Neural progenitor cell (in vitro differentiated cells): ENCODE measurements around the gene ALLC. TPM values are rescaled to one million over a fixed set of nuclear protein-coding genes. Genes with fewer than 3 reads are reported as not detected.
A peak's percentile ranks its signal among the peaks of the same experiment; 100 is the strongest.

Experiments
- DNase-seq: peaks from one replicate; pipeline ENCODE4 v3.0.0-alpha.2; 2016; ENCODE audit warnings: low spot score
- H2AFZ ChIP-seq: fragments of 200-600 bp; sonication (generic); replicated peaks from 2 replicates; pipeline ENCODE4 v1.6.1; 2016; ENCODE audit warnings: antibody characterized with exemption
- H3F3A ChIP-seq: fragments of 200-600 bp; sonication (generic); 2 replicates; pipeline ENCODE4 v1.6.1; 2016; ENCODE audit warnings: antibody characterized with exemption, low read depth
- H3K27ac ChIP-seq: fragments of 200-600 bp; sonication (generic); 2 replicates; pipeline ENCODE4 v1.5.1; 2016; ENCODE audit warnings: mild to moderate bottlenecking
- H3K27me3 ChIP-seq: fragments of 200-600 bp; sonication (generic); 2 replicates; pipeline ENCODE4 v1.6.1; 2016; ENCODE audit warnings: mild to moderate bottlenecking, moderate library complexity
- H3K36me3 ChIP-seq: fragments of 200-600 bp; sonication (generic); 2 replicates; pipeline ENCODE4 v1.5.1; 2016
- H3K4me1 ChIP-seq: fragments of 200-600 bp; sonication (generic); 2 replicates; pipeline ENCODE4 v1.6.1; 2016; ENCODE audit warnings: mixed run types
- H3K4me2 ChIP-seq: fragments of 200-600 bp; sonication (generic); 2 replicates; pipeline ENCODE4 v1.6.1; 2016
- H3K4me3 ChIP-seq: fragments of 200-600 bp; sonication (generic); 2 replicates; pipeline ENCODE4 v1.5.1; 2016
- H3K79me2 ChIP-seq: fragments of 200-600 bp; sonication (generic); 2 replicates; pipeline ENCODE4 v1.6.1; 2016; ENCODE audit warnings: low read depth
- H3K9ac ChIP-seq: fragments of 200-600 bp; sonication (generic); 2 replicates; pipeline ENCODE4 v1.6.1; 2016
- H3K9me3 ChIP-seq: fragments of 200-600 bp; sonication (generic); 2 replicates; pipeline ENCODE4 v1.5.1; 2016; ENCODE audit warnings: low read depth
- H4K20me1 ChIP-seq: fragments of 200-600 bp; sonication (generic); 2 replicates; pipeline ENCODE4 v1.6.1; 2016; ENCODE audit warnings: low read depth
- H3K27ac Mint-ChIP-seq: 3 replicates; pipeline ENCODE4 v1.8.0; 2021; ENCODE audit warnings: mixed read lengths
- H3K27me3 Mint-ChIP-seq: 2 replicates; pipeline ENCODE4 v1.8.0; 2022; ENCODE audit warnings: low read depth, mild to moderate bottlenecking, inconsistent platforms, moderate library complexity, mixed read lengths; ENCODE audit not compliant: insufficient read depth
- H3K36me3 Mint-ChIP-seq: 3 replicates; pipeline ENCODE4 v1.8.0; 2021; ENCODE audit warnings: mixed read lengths
- H3K4me1 Mint-ChIP-seq: 3 replicates; pipeline ENCODE4 v1.8.0; 2021; ENCODE audit warnings: mixed read lengths
- H3K4me3 Mint-ChIP-seq: 3 replicates; pipeline ENCODE4 v1.8.0; 2021; ENCODE audit warnings: mild to moderate bottlenecking, moderate library complexity, mixed read lengths
- H3K9me3 Mint-ChIP-seq: 3 replicates; pipeline ENCODE4 v1.8.0; 2020; ENCODE audit warnings: mixed read lengths
- EZH2 ChIP-seq: fragments of 200-600 bp; sonication (generic); IDR thresholded peaks from 2 replicates; pipeline ENCODE4 v1.6.1; 2017; ENCODE audit warnings: antibody characterized with exemption, mild to moderate bottlenecking, moderate library complexity
- EZH2phosphoT487 ChIP-seq: fragments of 200-600 bp; sonication (generic); IDR thresholded peaks from 2 replicates; pipeline ENCODE4 v1.6.1; 2017; ENCODE audit warnings: antibody characterized with exemption
- small RNA-seq: library from RNA; depleted of rRNA; stranded (forward); fragments of <200 nt; gene quantifications from one replicate; pipeline ENCODE3, GENCODE V24; 2015
- total RNA-seq: library from RNA; depleted of rRNA; stranded (reverse); fragments of >200 nt; gene quantifications from 2 replicates; pipeline ENCODE4 v1.2.3, GENCODE V29; 2015; ENCODE audit warnings: low replicate concordance
- TF ChIP-seq, protein P1 (sequence below): fragments of 200-600 bp; sonication (generic); IDR thresholded peaks from 2 replicates; pipeline ENCODE4 v1.5.1; 2017; ENCODE audit warnings: antibody characterized with exemption, mild to moderate bottlenecking

The ALLC gene
- total RNA-seq, 1 donor from 2014 or later: not detected

DNA sequence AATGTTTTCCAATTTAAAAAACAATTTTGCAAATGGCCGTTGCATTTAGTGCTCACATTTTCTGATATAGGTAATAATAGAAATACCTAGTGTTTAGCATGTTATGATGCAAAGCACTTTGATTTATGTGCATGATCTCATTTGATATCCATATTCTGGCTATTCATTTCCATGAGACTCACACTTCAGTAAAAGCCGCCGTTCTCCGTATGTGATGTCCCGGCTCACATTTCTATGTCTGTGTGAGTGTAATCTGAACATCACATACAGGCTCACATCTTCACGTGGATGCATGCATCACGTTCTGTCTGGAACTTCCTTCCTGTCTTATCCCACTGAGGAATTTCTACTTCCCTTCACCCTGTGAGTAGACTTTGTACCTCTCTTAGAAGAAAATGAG is 91.2 kb downstream of the ALLC start:
- no peak for DNase-seq

DNA sequence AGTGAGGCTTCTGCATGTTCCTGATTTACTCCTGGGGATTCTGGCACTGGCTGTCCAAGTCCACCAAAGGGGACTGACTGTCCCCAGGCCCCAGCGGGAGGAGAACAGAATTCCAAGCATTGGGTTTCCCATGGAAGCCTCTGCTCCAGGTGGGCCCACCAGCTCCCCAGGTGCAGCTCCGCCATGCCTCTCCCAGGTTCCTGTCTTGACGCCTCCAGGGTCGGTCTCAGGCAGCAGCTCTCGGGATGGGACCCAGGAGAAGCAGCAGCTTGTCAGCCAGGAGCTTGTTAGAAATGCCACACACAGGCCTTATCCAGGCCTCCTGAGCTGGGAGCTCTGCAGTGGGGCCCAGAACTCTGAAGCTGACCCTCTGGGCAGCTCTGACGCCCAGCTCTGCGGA is 93.3 kb downstream of the ALLC start:
- Mint-ChIP-seq H3K4me3 (no peak overlapping the region), H3K9me3 (no peaks in the 10 kb centered on the region), H3K27me3 (peaks cover 9% of the 10 kb centered on the region), H3K4me1 (peaks cover 19% of the 10 kb centered on the region), H3K27ac (no peak overlapping the region), H3K36me3 (no peaks in the 10 kb centered on the region)
- Histone ChIP-seq H2AFZ (peak overlapping the region; percentile 57), H3K4me3 (no peak overlapping the region), H3K4me2 (no peak overlapping the region), H3F3A (peaks cover 17% of the 10 kb centered on the region), H3K27me3 (no peaks in the 10 kb centered on the region), H3K27ac (no peak overlapping the region), H3K4me1 (no peaks in the 10 kb centered on the region), H3K36me3 (no peaks in the 10 kb centered on the region), H3K9ac (no peak overlapping the region), H3K79me2 (no peaks in the 10 kb centered on the region), H4K20me1 (no peaks in the 10 kb centered on the region), H3K9me3 (no peaks in the 10 kb centered on the region)
- DNase-seq: no peak
- TF ChIP-seq EZH2phosphoT487 (no peak), EZH2 (no peak)
- TF ChIP-seq, protein P1, sequence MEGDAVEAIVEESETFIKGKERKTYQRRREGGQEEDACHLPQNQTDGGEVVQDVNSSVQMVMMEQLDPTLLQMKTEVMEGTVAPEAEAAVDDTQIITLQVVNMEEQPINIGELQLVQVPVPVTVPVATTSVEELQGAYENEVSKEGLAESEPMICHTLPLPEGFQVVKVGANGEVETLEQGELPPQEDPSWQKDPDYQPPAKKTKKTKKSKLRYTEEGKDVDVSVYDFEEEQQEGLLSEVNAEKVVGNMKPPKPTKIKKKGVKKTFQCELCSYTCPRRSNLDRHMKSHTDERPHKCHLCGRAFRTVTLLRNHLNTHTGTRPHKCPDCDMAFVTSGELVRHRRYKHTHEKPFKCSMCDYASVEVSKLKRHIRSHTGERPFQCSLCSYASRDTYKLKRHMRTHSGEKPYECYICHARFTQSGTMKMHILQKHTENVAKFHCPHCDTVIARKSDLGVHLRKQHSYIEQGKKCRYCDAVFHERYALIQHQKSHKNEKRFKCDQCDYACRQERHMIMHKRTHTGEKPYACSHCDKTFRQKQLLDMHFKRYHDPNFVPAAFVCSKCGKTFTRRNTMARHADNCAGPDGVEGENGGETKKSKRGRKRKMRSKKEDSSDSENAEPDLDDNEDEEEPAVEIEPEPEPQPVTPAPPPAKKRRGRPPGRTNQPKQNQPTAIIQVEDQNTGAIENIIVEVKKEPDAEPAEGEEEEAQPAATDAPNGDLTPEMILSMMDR: no peak

More for the DNA sequence above, 91.2 kb downstream of the ALLC start:
- Mint-ChIP-seq H3K4me1 (peaks cover 8% of the 10 kb centered on the region), H3K4me3 (no peak overlapping the region), H3K27me3 (peaks cover 9% of the 10 kb centered on the region), H3K36me3 (no peaks in the 10 kb centered on the region), H3K9me3 (no peaks in the 10 kb centered on the region), H3K27ac (no peak overlapping the region)
- H3K36me3 ChIP-seq: no peaks in the 10 kb centered on the region
- H3K4me3 ChIP-seq: no peak overlapping the region
- no peak overlapping the region for H3K27ac ChIP-seq
- no peaks in the 10 kb centered on the region for H3K27me3 ChIP-seq
- no peaks in the 10 kb centered on the region for H3K79me2 ChIP-seq
- H3K4me2 ChIP-seq: no peak overlapping the region
- H3K9me3 ChIP-seq: no peaks in the 10 kb centered on the region
- H4K20me1 ChIP-seq: no peaks in the 10 kb centered on the region
- H3K9ac ChIP-seq: no peak overlapping the region
- no peaks in the 10 kb centered on the region for H3K4me1 ChIP-seq
- H2AFZ ChIP-seq: no peak overlapping the region
- peaks cover 2% of the 10 kb centered on the region for H3F3A ChIP-seq
- TF ChIP-seq, protein P1: no peak

DNA sequence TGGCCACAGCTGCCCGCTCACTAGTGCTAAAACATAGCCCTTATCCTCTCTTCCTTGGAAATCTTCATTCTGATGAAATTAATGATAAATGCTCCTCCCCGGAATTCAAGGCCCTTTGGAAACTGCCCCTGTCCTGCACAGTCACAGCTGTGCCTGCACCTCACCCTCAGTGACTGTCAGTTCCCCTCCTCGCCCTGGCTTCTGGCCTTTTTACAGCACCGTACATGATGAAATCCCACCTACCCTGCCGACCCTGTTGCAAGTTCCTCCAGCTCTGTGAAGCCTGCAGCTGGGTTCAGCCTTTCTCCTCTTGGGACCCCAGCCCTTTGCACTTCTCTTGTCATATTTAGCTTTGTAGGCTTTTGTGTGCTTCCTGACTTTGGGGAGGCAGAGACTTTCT is 93.8 kb downstream of the ALLC start:
- Histone ChIP-seq H3K4me2 (no peak overlapping the region), H3K4me1 (no peaks in the 10 kb centered on the region), H3F3A (peaks cover 17% of the 10 kb centered on the region), H3K79me2 (no peaks in the 10 kb centered on the region), H3K9me3 (no peaks in the 10 kb centered on the region), H3K27me3 (no peaks in the 10 kb centered on the region), H3K9ac (no peak overlapping the region), H2AFZ (peak overlapping the region; percentile 57), H3K4me3 (no peak overlapping the region), H4K20me1 (no peaks in the 10 kb centered on the region), H3K36me3 (no peaks in the 10 kb centered on the region), H3K27ac (no peak overlapping the region)
- no peak overlapping the region for H3K4me3 Mint-ChIP-seq
- H3K36me3 Mint-ChIP-seq: no peaks in the 10 kb centered on the region
- no peak for DNase-seq
- H3K27ac Mint-ChIP-seq: no peak overlapping the region
- H3K27me3 Mint-ChIP-seq: peaks cover 9% of the 10 kb centered on the region
- TF ChIP-seq EZH2phosphoT487 (no peak), EZH2 (no peak)
- TF ChIP-seq, protein P1: no peak
- H3K9me3 Mint-ChIP-seq: no peaks in the 10 kb centered on the region
- peaks cover 25% of the 10 kb centered on the region for H3K4me1 Mint-ChIP-seq

Small RNA genes within 50 kb of the gene (small RNA-seq; reads per million reads assigned to genes)
- gene TMSB4XP2: not detected

Other genes starting within 250 kb of the ALLC start
- 19.0 and 29.3 TPM in 2 replicates for gene ADI1, start 138.7 kb upstream of the ALLC start, total RNA-seq
- 26.8 and 28.2 TPM in 2 replicates for gene RNASEH1, start 99.9 kb upstream of the ALLC start, total RNA-seq
- gene RPS7, start 82.9 kb upstream of the ALLC start, total RNA-seq: 5,433 and 5,441 TPM in 2 replicates
- gene COLEC11, start 63.1 kb upstream of the ALLC start, total RNA-seq: not detected in 2 replicates
- not detected in 2 replicates for gene DCDC2C, start 45.4 kb downstream of the ALLC start, total RNA-seq